MCF 10A (cell line): ENCODE results near the gene HSF2BP. TPM values are rescaled to one million over a fixed set of nuclear protein-coding genes. Genes with fewer than 3 reads are reported as not detected.

Source experiments
- BruUV-seq: library from RNA; stranded (reverse); fragments of 400-500 nt; replicated peaks from 2 replicates; lab custom pipeline; 2021; lab: Mats Ljungman, UMichigan
- CTCF ChIA-PET: fragments of 300-600 bp; sonication (Branson Sonifier 250); formaldehyde crosslinking; extraction: SDS; loops from one replicate; lab custom pipeline; 2021; ENCODE audit warnings: antibody characterized with exemption, inconsistent platforms; lab: Yijun Ruan, JAX
- POLR2A ChIA-PET: fragments of 300-600, 350-650 bp; sonication (Branson Sonifier 250); formaldehyde crosslinking; extraction: SDS; loops from one replicate; lab custom pipeline; 2020; ENCODE audit warnings: antibody characterized with exemption, inconsistent platforms; lab: Yijun Ruan, JAX
- DNase-seq: peaks from one replicate; pipeline ENCODE4 v3.0.0-alpha.2; 2018; ENCODE audit not compliant: unreplicated experiment
- H3K27ac Mint-ChIP-seq: one replicate; pipeline ENCODE4 v1.8.0; 2022; ENCODE audit warnings: mild to moderate bottlenecking, low read depth, mixed read lengths; ENCODE audit not compliant: unreplicated experiment
- H3K27me3 Mint-ChIP-seq: one replicate; pipeline ENCODE4 v1.8.0; 2022; ENCODE audit warnings: mixed read lengths; ENCODE audit not compliant: insufficient read depth, unreplicated experiment
- H3K36me3 Mint-ChIP-seq: one replicate; pipeline ENCODE4 v1.8.0; 2022; ENCODE audit warnings: mild to moderate bottlenecking, moderate library complexity, mixed read lengths; ENCODE audit not compliant: insufficient read depth, unreplicated experiment
- H3K4me1 Mint-ChIP-seq: one replicate; pipeline ENCODE4 v1.8.0; 2022; ENCODE audit warnings: mixed read lengths; ENCODE audit not compliant: insufficient read depth, unreplicated experiment
- H3K4me3 Mint-ChIP-seq: one replicate; pipeline ENCODE4 v1.8.0; 2022; ENCODE audit warnings: mild to moderate bottlenecking, moderate library complexity, mixed read lengths; ENCODE audit not compliant: unreplicated experiment
- H3K9me3 Mint-ChIP-seq: one replicate; pipeline ENCODE4 v1.8.0; 2022; ENCODE audit warnings: mixed read lengths; ENCODE audit not compliant: unreplicated experiment
- CTCF ChIP-seq: fragments of 200-600 bp; IDR thresholded peaks from one replicate; pipeline ENCODE4 v1.8.0; 2022; ENCODE audit warnings: antibody characterized with exemption, mild to moderate bottlenecking; ENCODE audit not compliant: unreplicated experiment
- intact Hi-C: fragments of 100-400 bp; cut with micrococcal nuclease; formaldehyde crosslinking; loops from 2 replicates; pipeline ENCODE4 v1.14.1; 2022
- total RNA-seq: library from RNA; stranded (reverse); gene quantifications from 2 replicates; pipeline ENCODE4 v1.2.3, GENCODE V29; 2022

The HSF2BP gene
- total RNA-seq, 1 experiment from 2014 or later = 6.8 TPM

GRCh38 chr21:43599728-43600127 is 59.6 kb downstream of the HSF2BP start:
- Mint-ChIP-seq H3K27ac (no peak overlapping the region), H3K9me3 (no peaks in the 10 kb centered on the region), H3K27me3 (no peaks in the 10 kb centered on the region), H3K36me3 (peaks cover 7% of the 10 kb centered on the region), H3K4me3 (no peak overlapping the region), H3K4me1 (peaks cover 46% of the 10 kb centered on the region)
- POLR2A ChIA-PET = interaction anchor here (1.3 to 3.6 kb wide), 5 partner anchors 9 to 25 kb away, joined by 3 to 53 read pairs (median 4); no protein-coding TSS in a partner anchor
- no peak for DNase-seq
- no peak for TF ChIP-seq CTCF
- CTCF ChIA-PET = interaction anchor here (0.6 to 1.1 kb wide), 2 partner anchors 19 to 46 kb away, joined by 3 to 5 read pairs; no protein-coding TSS in a partner anchor
- intact Hi-C loops = no loop called here
- no TSS peak for BruUV-seq

GRCh38 chr21:43598416-43599120 is 60.7 kb downstream of the HSF2BP start:
- no peak overlapping the region for H3K4me3 Mint-ChIP-seq
- ChIA-PET POLR2A (interaction anchor here (0.7 to 3.6 kb wide), 8 partner anchors 8 to 47 kb away, joined by 3 to 53 read pairs (median 4); no protein-coding TSS in a partner anchor), CTCF (interaction anchor here (0.7 to 1.1 kb wide), 3 partner anchors 10 to 47 kb away, joined by 3 to 5 read pairs (median 3); no protein-coding TSS in a partner anchor)
- peaks cover 12% of the 10 kb centered on the region for H3K36me3 Mint-ChIP-seq
- intact Hi-C loops = no loop called here
- DNase-seq = no peak
- H3K27me3 Mint-ChIP-seq = no peaks in the 10 kb centered on the region
- BruUV-seq = no TSS peak
- H3K27ac Mint-ChIP-seq = no peak overlapping the region
- H3K9me3 Mint-ChIP-seq = no peaks in the 10 kb centered on the region
- peaks cover 57% of the 10 kb centered on the region for H3K4me1 Mint-ChIP-seq
- no peak for TF ChIP-seq CTCF

- intact Hi-C loops = no loop called here
- no peak overlapping the region for H3K4me3 Mint-ChIP-seq
- no peak overlapping the region for H3K27ac Mint-ChIP-seq
- ChIA-PET CTCF (interaction anchor here (0.7 to 1.5 kb wide), 6 partner anchors 9 to 1354 kb away, joined by 3 to 4 read pairs (median 3); no protein-coding TSS in a partner anchor), POLR2A (interaction anchor here (0.6 to 3.6 kb wide), 10 partner anchors 9 to 289 kb away, joined by 3 to 53 read pairs (median 3); no protein-coding TSS in a partner anchor)
- peaks cover 66% of the 10 kb centered on the region for H3K4me1 Mint-ChIP-seq
- peaks cover 12% of the 10 kb centered on the region for H3K36me3 Mint-ChIP-seq
- no peak for TF ChIP-seq CTCF
- no peaks in the 10 kb centered on the region for H3K9me3 Mint-ChIP-seq
- DNase-seq = no peak
- H3K27me3 Mint-ChIP-seq = no peaks in the 10 kb centered on the region
- BruUV-seq = no TSS peak
Observed at GRCh38 chr21:43597540-43598250, 61.6 kb downstream of the HSF2BP start.

- BruUV-seq = no TSS peak
- ChIA-PET CTCF (interaction anchor here (0.7 to 1.5 kb wide), 5 partner anchors 9 to 1354 kb away, joined by 3 to 4 read pairs (median 3); no protein-coding TSS in a partner anchor), POLR2A (interaction anchor here (0.6 to 3.6 kb wide), 10 partner anchors 8 to 623 kb away, joined by 3 to 53 read pairs (median 3); partner anchors contain the start of gene PKNOX1)
- no peak overlapping the region for H3K4me3 Mint-ChIP-seq
- H3K4me1 Mint-ChIP-seq = peaks cover 66% of the 10 kb centered on the region
- H3K27me3 Mint-ChIP-seq = no peaks in the 10 kb centered on the region
- DNase-seq = peak; percentile 74
- intact Hi-C loops = no loop called here
- no peak for TF ChIP-seq CTCF
- H3K27ac Mint-ChIP-seq = no peak overlapping the region
- peaks cover 12% of the 10 kb centered on the region for H3K36me3 Mint-ChIP-seq
- H3K9me3 Mint-ChIP-seq = no peaks in the 10 kb centered on the region
Observed at GRCh38 chr21:43597052-43597451, 62.2 kb downstream of the HSF2BP start.
